Upper lobe of right lung (tissue), 1 donor: ENCODE data around the gene UNC80. TPM values are rescaled to one million over a fixed set of nuclear protein-coding genes. Genes with fewer than 3 reads are reported as not detected.

Source experiments
- ATAC-seq: fragments of 200-7000 bp; cut with Tn5 transposase; one replicate; pipeline ENCODE4 v1.9.1; 2020; ENCODE audit warnings: mild to moderate bottlenecking, moderate library complexity
- DNase-seq: peaks from one replicate; pipeline ENCODE4 v3.0.0-alpha.2; 2020
- H3K27ac ChIP-seq: fragments of 200-600 bp; one replicate; pipeline ENCODE4 v1.8.0; 2022
- H3K27me3 ChIP-seq: fragments of 200-600 bp; one replicate; pipeline ENCODE4 v1.8.0; 2022; ENCODE audit warnings: mild to moderate bottlenecking
- H3K36me3 ChIP-seq: fragments of 200-600 bp; one replicate; pipeline ENCODE4 v1.8.0; 2022
- H3K4me1 ChIP-seq: fragments of 200-600 bp; one replicate; pipeline ENCODE4 v1.8.0; 2022
- H3K4me3 ChIP-seq: fragments of 200-600 bp; one replicate; pipeline ENCODE4 v1.8.0; 2022; ENCODE audit warnings: mild to moderate bottlenecking
- H3K9me3 ChIP-seq: fragments of 200-600 bp; one replicate; pipeline ENCODE4 v1.8.0; 2022
- intact Hi-C: fragments of 100-400 bp; cut with DNase I; formaldehyde crosslinking; loops from one replicate; pipeline ENCODE4 v1.11.0; 2022
- total RNA-seq: library from RNA; stranded (reverse); fragmentation: NEBNext Ultra II Directional; extraction: Animal tissue kit (Norgen Biotek cat#: 25700); gene quantifications from one replicate; pipeline ENCODE4 v1.2.1, GENCODE V29; 2021
- TF ChIP-seq, protein P1 (sequence below): fragments of 200-600 bp; IDR thresholded peaks from one replicate; pipeline ENCODE4 v1.8.0; 2022; ENCODE audit warnings: antibody characterized with exemption
- donor health status: DM: no; HTN: yes; CAD: no; lungs with severe emphysema.

UNC80 gene
- total RNA-seq, 1 donor from 2014 or later = not detected

DNA sequence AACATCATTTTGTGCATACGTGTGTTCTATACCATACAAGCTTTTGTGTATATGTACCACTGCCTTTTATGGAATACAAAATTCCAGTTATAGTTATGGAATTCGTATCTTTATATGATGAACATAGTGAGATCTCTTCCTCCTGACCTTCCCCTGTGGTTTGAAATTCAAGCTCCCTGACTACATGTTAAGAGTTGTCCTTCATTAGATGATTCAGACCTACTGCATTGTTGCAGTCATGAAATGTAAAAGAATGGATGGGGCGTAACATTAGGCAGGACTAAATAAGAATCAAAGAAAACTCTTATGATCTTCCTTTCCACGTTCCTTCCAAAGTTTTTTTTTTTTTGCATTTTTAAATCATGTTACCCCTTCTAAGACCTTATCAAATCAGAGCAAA is 107.1 kb downstream of the UNC80 start:
- H3K27me3 ChIP-seq = no peaks in the 10 kb centered on the region
- TF ChIP-seq, protein P1, sequence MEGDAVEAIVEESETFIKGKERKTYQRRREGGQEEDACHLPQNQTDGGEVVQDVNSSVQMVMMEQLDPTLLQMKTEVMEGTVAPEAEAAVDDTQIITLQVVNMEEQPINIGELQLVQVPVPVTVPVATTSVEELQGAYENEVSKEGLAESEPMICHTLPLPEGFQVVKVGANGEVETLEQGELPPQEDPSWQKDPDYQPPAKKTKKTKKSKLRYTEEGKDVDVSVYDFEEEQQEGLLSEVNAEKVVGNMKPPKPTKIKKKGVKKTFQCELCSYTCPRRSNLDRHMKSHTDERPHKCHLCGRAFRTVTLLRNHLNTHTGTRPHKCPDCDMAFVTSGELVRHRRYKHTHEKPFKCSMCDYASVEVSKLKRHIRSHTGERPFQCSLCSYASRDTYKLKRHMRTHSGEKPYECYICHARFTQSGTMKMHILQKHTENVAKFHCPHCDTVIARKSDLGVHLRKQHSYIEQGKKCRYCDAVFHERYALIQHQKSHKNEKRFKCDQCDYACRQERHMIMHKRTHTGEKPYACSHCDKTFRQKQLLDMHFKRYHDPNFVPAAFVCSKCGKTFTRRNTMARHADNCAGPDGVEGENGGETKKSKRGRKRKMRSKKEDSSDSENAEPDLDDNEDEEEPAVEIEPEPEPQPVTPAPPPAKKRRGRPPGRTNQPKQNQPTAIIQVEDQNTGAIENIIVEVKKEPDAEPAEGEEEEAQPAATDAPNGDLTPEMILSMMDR = no peak
- H3K27ac ChIP-seq = no peak overlapping the region
- H3K36me3 ChIP-seq = no peaks in the 10 kb centered on the region
- DNase-seq (no peak), ATAC-seq (no peak)
- H3K4me1 ChIP-seq = no peaks in the 10 kb centered on the region
- no peak overlapping the region for H3K4me3 ChIP-seq
- H3K9me3 ChIP-seq = no peaks in the 10 kb centered on the region
- intact Hi-C loops = no loop called here

DNA sequence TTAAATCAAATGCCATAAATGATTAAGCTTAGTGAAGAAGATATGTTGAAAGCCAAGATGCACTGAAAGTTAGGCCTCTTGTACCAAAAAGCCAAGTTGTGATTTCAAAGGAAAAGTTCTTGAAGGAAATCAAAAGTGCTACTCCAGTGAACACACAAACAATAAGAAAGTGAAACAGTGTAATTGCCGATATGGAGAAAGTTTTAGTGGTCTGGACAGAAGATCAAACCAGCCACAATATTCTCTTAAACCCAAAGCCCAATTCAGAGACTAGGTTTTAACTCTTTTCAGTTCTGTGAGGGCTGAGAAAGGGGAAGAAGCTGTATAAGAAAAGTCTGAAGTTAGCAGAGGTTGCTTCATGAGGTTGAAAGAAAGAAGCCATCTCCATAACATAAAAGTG is 129.0 kb downstream of the UNC80 start:
- Histone ChIP-seq H3K9me3 (no peaks in the 10 kb centered on the region), H3K27me3 (no peaks in the 10 kb centered on the region), H3K36me3 (no peaks in the 10 kb centered on the region), H3K4me1 (no peaks in the 10 kb centered on the region), H3K27ac (no peak overlapping the region), H3K4me3 (no peak overlapping the region)
- ATAC-seq (no peak), DNase-seq (no peak)
- intact Hi-C loops = no loop called here
- TF ChIP-seq, protein P1 = no peak

GRCh38 chr2:209901172-209901571 is 129.5 kb downstream of the UNC80 start:
- ATAC-seq = no peak

DNA sequence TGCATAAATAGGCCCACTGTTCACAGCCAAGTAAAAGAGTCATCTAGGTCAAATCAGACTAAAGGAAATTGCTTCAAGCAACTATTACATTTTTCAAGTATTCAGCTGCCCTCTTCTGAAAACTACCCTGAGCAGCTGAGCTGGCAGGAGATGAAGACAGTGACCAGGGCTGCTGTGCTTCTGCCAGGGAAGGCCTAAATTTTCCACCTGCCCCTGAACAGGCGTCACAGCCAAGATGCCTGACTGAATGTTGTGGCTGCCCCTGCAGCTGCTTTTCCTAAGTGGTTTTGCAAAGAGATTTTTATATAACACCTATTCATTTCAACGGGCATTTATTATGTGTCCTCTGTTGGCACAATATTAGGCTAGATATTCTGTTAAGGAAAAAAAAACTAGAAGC is 134.1 kb downstream of the UNC80 start:
- TF ChIP-seq, protein P1 = no peak
- Histone ChIP-seq H3K27ac (no peak overlapping the region), H3K36me3 (no peaks in the 10 kb centered on the region), H3K9me3 (no peaks in the 10 kb centered on the region), H3K4me1 (no peaks in the 10 kb centered on the region), H3K4me3 (no peak overlapping the region), H3K27me3 (no peaks in the 10 kb centered on the region)
- DNase-seq (no peak), ATAC-seq (no peak)
- intact Hi-C loops = no loop called here

More at GRCh38 chr2:209901172-209901571, 129.5 kb downstream of the UNC80 start:
- intact Hi-C loops = no loop called here
- no peaks in the 10 kb centered on the region for H3K4me1 ChIP-seq
- TF ChIP-seq, protein P1 = no peak
- H3K27ac ChIP-seq = no peak overlapping the region
- H3K9me3 ChIP-seq = no peaks in the 10 kb centered on the region
- no peaks in the 10 kb centered on the region for H3K36me3 ChIP-seq
- no peak overlapping the region for H3K4me3 ChIP-seq
- no peaks in the 10 kb centered on the region for H3K27me3 ChIP-seq
- no peak for DNase-seq

GRCh38 chr2:209907746-209908145 is 136.1 kb downstream of the UNC80 start:
- Histone ChIP-seq H3K36me3 (no peaks in the 10 kb centered on the region), H3K4me1 (no peaks in the 10 kb centered on the region), H3K4me3 (no peak overlapping the region), H3K27ac (no peak overlapping the region), H3K27me3 (no peaks in the 10 kb centered on the region), H3K9me3 (no peaks in the 10 kb centered on the region)
- TF ChIP-seq, protein P1 = no peak
- DNase-seq = no peak
- no peak for ATAC-seq
- intact Hi-C loops = no loop called here

DNA sequence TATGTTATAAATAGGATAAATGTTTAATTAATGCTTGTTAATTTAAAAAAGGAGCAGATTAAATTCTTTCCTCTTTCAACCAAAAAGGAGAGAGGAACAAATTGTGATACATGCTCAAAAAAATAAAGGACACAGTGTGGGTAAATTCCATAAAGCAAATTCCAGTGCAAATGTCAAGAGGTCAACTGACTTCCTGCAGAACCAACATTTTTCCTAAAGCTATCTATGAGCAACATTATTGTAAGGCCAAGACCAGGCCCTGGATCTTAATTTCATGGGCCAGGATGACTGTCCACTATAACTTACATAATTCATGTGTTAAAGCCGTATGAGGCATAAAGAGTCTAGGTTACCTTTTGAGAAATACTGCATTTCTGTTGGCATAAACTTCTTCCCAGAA is 136.9 kb downstream of the UNC80 start:
- ATAC-seq = no peak
- Histone ChIP-seq H3K9me3 (no peaks in the 10 kb centered on the region), H3K4me3 (no peak overlapping the region), H3K27me3 (no peaks in the 10 kb centered on the region), H3K27ac (no peak overlapping the region), H3K4me1 (no peaks in the 10 kb centered on the region), H3K36me3 (no peaks in the 10 kb centered on the region)
- intact Hi-C loops = no loop called here
- no peak for DNase-seq
- TF ChIP-seq, protein P1 = no peak
